T-helper 17 cell (primary cell): ENCODE measurements around the gene SLC25A11. TPM values are rescaled to one million over a fixed set of nuclear protein-coding genes. Genes with fewer than 3 reads are reported as not detected.

Experiments
- ATAC-seq: fragments of 150-1000 bp; cut with Tn5 transposase; 2 replicates; pipeline ENCODE4 v1.10.0; 2021; ENCODE audit warnings: mild to moderate bottlenecking, moderate library complexity
- DNase-seq, 3 donors: peaks; one replicate each; pipeline versions ENCODE4 v3.0.0 to v3.0.0-alpha.2; 2020 to 2021
- H3K9me3 ChIP-seq: one replicate; pipeline ENCODE4 v1.7.0; 2013; ENCODE audit warnings: low read length, mild to moderate bottlenecking; ENCODE audit not compliant: control insufficient read depth, poor library complexity, severe bottlenecking
- H3K27ac Mint-ChIP-seq: one replicate; pipeline ENCODE4 v1.8.0; 2022; ENCODE audit warnings: mild to moderate bottlenecking, moderate library complexity, mixed read lengths
- H3K27me3 Mint-ChIP-seq: one replicate; pipeline ENCODE4 v1.8.0; 2022; ENCODE audit warnings: mixed read lengths
- H3K36me3 Mint-ChIP-seq: one replicate; pipeline ENCODE4 v1.8.0; 2022; ENCODE audit warnings: low read depth, mixed read lengths
- H3K4me1 Mint-ChIP-seq: one replicate; pipeline ENCODE4 v1.8.0; 2022; ENCODE audit warnings: mild to moderate bottlenecking, mixed read lengths
- H3K4me3 Mint-ChIP-seq: one replicate; pipeline ENCODE4 v1.8.0; 2022; ENCODE audit warnings: mild to moderate bottlenecking, moderate library complexity, mixed read lengths
- total RNA-seq, 4 donors: library from RNA in 2 of 4; stranded (reverse) in 2 of 4; gene quantifications; one replicate each; pipeline ENCODE4 v1.2.3 and lab custom pipeline; 2022 to 2026

The SLC25A11 gene
- total RNA-seq, 2 donors from 2014 or later: 26.2 to 26.4 TPM

- H3K27ac Mint-ChIP-seq: no peak overlapping the region
- H3K9me3 ChIP-seq: no peaks in the 10 kb centered on the region
- H3K27me3 Mint-ChIP-seq: no peaks in the 10 kb centered on the region
- ATAC-seq: peak; percentile 28
- H3K4me3 Mint-ChIP-seq: no peak overlapping the region
- H3K4me1 Mint-ChIP-seq: peaks cover 8% of the 10 kb centered on the region
- H3K36me3 Mint-ChIP-seq: peaks cover 2% of the 10 kb centered on the region
- no peak for DNase-seq
These were observed 16.7 kb upstream of the SLC25A11 start for GRCh38 chr17:4956493-4957061.

- Mint-ChIP-seq H3K27ac (no peak overlapping the region), H3K27me3 (no peaks in the 10 kb centered on the region), H3K4me3 (no peak overlapping the region), H3K4me1 (peaks cover 16% of the 10 kb centered on the region), H3K36me3 (no peaks in the 10 kb centered on the region)
- no peaks in the 10 kb centered on the region for H3K9me3 ChIP-seq
- ATAC-seq (no peak), DNase-seq (no peak)
These were observed 15.2 kb upstream of the SLC25A11 start for GRCh38 chr17:4955091-4955490.

GRCh38 chr17:4953451-4953961, 13.7 kb upstream of the SLC25A11 start:
- Mint-ChIP-seq H3K27me3 (no peaks in the 10 kb centered on the region), H3K27ac (no peak overlapping the region), H3K4me3 (peak overlapping the region; percentile 28), H3K4me1 (peaks cover 18% of the 10 kb centered on the region), H3K36me3 (no peaks in the 10 kb centered on the region)
- DNase-seq: no peak
- ATAC-seq: no peak
- H3K9me3 ChIP-seq: no peaks in the 10 kb centered on the region

GRCh38 chr17:4951486-4951885, 11.6 kb upstream of the SLC25A11 start:
- DNase-seq: no peak
- peaks cover 22% of the 10 kb centered on the region for H3K4me1 Mint-ChIP-seq
- peak overlapping the region; percentile 21 for H3K4me3 Mint-ChIP-seq
- H3K36me3 Mint-ChIP-seq: peaks cover 7% of the 10 kb centered on the region
- H3K27ac Mint-ChIP-seq: peak overlapping the region; percentile 79
- H3K27me3 Mint-ChIP-seq: no peaks in the 10 kb centered on the region
- ATAC-seq: no peak
- H3K9me3 ChIP-seq: no peaks in the 10 kb centered on the region

GRCh38 chr17:4950746-4951204, 10.9 kb upstream of the SLC25A11 start, which contains the start of gene ENO3:
Gene ENO3 (plus strand): TSS chr17:4951119. CDS start chr17:4951830, 711 bp downstream.
- ATAC-seq (no peak), DNase-seq (no peak)
- no peaks in the 10 kb centered on the region for H3K9me3 ChIP-seq
- Mint-ChIP-seq H3K27me3 (no peaks in the 10 kb centered on the region), H3K4me1 (peaks cover 23% of the 10 kb centered on the region), H3K27ac (peak within 1 kb of the TSS; percentile 79), H3K4me3 (peak within 1 kb of the TSS; percentile 100), H3K36me3 (peaks cover 7% of the 10 kb centered on the region)

- peak; percentile 2 for ATAC-seq
- Mint-ChIP-seq H3K4me3 (peak overlapping the region; percentile 100), H3K4me1 (peaks cover 29% of the 10 kb centered on the region)
These were observed 10.4 kb upstream of the SLC25A11 start for GRCh38 chr17:4950075-4950745.

GRCh38 chr17:4949321-4950074, 9.7 kb upstream of the SLC25A11 start:
- DNase-seq: peak; percentile 60 to 66 (median 63)
- peak; percentile 60 for ATAC-seq
- Mint-ChIP-seq H3K27ac (peak overlapping the region; percentile 96), H3K27me3 (no peaks in the 10 kb centered on the region), H3K4me3 (peak overlapping the region; percentile 100), H3K36me3 (peaks cover 15% of the 10 kb centered on the region), H3K4me1 (peaks cover 36% of the 10 kb centered on the region)
- no peaks in the 10 kb centered on the region for H3K9me3 ChIP-seq

More at GRCh38 chr17:4950075-4950745, 10.4 kb upstream of the SLC25A11 start:
- H3K27me3 Mint-ChIP-seq: no peaks in the 10 kb centered on the region
- no peaks in the 10 kb centered on the region for H3K9me3 ChIP-seq
- H3K36me3 Mint-ChIP-seq: peaks cover 12% of the 10 kb centered on the region
- DNase-seq: no peak
- peak overlapping the region; percentile 79 for H3K27ac Mint-ChIP-seq

- H3K27me3 Mint-ChIP-seq: no peaks in the 10 kb centered on the region
- no peaks in the 10 kb centered on the region for H3K9me3 ChIP-seq
- H3K4me1 Mint-ChIP-seq: peaks cover 41% of the 10 kb centered on the region
- ATAC-seq (peak; percentile 50), DNase-seq (peak; percentile 54 to 64 (median 62))
- H3K4me3 Mint-ChIP-seq: peak overlapping the region; percentile 100
- H3K27ac Mint-ChIP-seq: peak overlapping the region; percentile 96
- H3K36me3 Mint-ChIP-seq: peaks cover 19% of the 10 kb centered on the region
These were observed 9.1 kb upstream of the SLC25A11 start for GRCh38 chr17:4948931-4949320.

- Mint-ChIP-seq H3K4me3 (peak within 1 kb of the TSS; percentile 100), H3K4me1 (peaks cover 43% of the 10 kb centered on the region), H3K27ac (peak within 1 kb of the TSS; percentile 96), H3K36me3 (peaks cover 19% of the 10 kb centered on the region), H3K27me3 (no peaks in the 10 kb centered on the region)
- peak; percentile 73 to 86 (median 79) for DNase-seq
- no peaks in the 10 kb centered on the region for H3K9me3 ChIP-seq
- ATAC-seq: peak; percentile 64
These were observed 8.5 kb upstream of the SLC25A11 start, which contains the start of gene PFN1 for GRCh38 chr17:4948166-4948930. Gene PFN1 (minus strand): TSS chr17:4948530. CDS start chr17:4948394, 136 bp downstream.

- no peaks in the 10 kb centered on the region for H3K9me3 ChIP-seq
- Mint-ChIP-seq H3K27ac (peak overlapping the region; percentile 93), H3K4me1 (peaks cover 50% of the 10 kb centered on the region), H3K27me3 (no peaks in the 10 kb centered on the region), H3K4me3 (peak overlapping the region; percentile 100), H3K36me3 (peaks cover 19% of the 10 kb centered on the region)
- ATAC-seq (peak; percentile 28), DNase-seq (peak; percentile 50 to 61 (median 55))
These were observed 7.7 kb upstream of the SLC25A11 start for GRCh38 chr17:4947411-4948165.

- H3K4me3 Mint-ChIP-seq: peak overlapping the region; percentile 100
- DNase-seq: no peak
- H3K27ac Mint-ChIP-seq: peak overlapping the region; percentile 93
- peaks cover 19% of the 10 kb centered on the region for H3K36me3 Mint-ChIP-seq
- H3K4me1 Mint-ChIP-seq: peaks cover 56% of the 10 kb centered on the region
- no peaks in the 10 kb centered on the region for H3K9me3 ChIP-seq
- no peaks in the 10 kb centered on the region for H3K27me3 Mint-ChIP-seq
- ATAC-seq: no peak
These were observed 7.2 kb upstream of the SLC25A11 start for GRCh38 chr17:4947010-4947410.
